ENCODE data around the gene SOWAHA.
A peak's percentile ranks its signal among the peaks of the same experiment; 100 is the strongest.

Gene SOWAHA

GRCh38 chr5:132773601-132774355 lies 39.3 kb upstream of the SOWAHA start:
- no peak for FAIRE-seq
- DNase-seq (ENCODE audit: insufficient read length, low spot score): peak; percentile 70
- no peak for TF ChIP-seq CTCF (IDR thresholded peaks at IDR 0.05; ENCODE audit: insufficient read depth, missing control alignments)

- FAIRE-seq: no peak
- no peak for DNase-seq (ENCODE audit: insufficient read length, low spot score)
- TF ChIP-seq CTCF (IDR thresholded peaks at IDR 0.05; ENCODE audit: insufficient read depth, missing control alignments): no peak
These were observed 38.7 kb upstream of the SOWAHA start for GRCh38 chr5:132774406-132774805.

DNA sequence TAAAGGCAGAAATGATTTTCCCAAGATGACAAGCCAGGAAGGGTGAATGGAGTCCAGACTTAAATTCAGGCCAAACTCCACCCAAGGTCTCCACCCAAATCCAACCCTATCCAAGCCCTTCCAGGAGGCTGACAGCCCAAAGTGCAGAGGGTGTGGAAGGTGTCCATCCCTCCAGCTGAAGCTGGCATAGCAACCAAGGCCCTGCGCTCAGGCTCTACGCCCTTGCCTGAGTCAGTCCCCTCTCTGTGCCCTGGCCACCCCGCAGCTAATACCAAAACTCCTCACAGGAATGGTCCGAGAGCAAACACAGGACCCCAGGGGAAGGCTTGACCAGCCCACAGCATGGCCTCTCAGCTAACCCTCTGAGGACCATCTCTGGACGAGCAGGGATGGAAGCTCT lies 38.2 kb upstream of the SOWAHA start:
- no peak for FAIRE-seq
- TF ChIP-seq CTCF (IDR thresholded peaks at IDR 0.05; ENCODE audit: insufficient read depth, missing control alignments): no peak

GRCh38 chr5:132775476-132775961 lies 37.6 kb upstream of the SOWAHA start:
- no peak for FAIRE-seq

More for the DNA sequence above, 38.2 kb upstream of the SOWAHA start:
- DNase-seq (ENCODE audit: insufficient read length, low spot score): no peak

DNA sequence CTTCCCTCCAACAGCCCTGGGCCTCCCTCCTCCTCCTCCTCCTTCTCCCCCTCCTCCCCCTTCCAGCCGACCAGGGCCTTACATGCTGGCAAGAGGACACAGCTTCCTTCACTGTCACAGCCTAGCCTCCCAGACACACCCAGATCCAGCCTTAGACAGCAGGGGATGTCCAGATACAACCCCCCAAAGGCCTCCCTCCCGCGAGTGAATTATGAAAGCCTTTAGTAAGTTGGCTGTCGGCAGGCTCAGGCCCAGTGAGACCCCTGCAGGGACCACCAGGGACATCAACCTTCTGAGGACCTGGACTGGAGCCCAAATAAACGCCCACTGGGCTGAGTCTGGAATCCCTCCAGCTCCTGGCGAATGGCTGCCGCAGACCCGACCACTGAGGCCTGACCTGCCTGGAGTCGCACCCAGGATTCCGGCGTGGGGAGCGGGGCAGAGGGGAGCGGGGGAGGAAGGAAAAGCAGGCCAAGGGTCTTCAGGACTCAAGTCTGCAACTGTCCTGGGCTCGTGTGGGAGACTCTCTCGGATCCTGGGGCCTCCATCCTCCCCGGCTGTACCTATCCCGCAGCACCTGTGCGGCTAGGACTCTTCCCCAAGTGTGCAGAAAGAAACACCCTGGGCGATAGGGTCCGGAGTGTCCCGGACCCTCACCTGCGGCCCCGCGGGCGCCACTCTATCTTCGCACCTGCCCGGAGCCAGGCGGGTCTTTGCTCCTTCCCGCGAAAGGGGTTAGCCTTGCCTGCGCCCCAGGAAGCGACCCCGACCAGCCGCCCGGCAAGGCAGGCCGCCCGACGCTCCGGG lies 36.8 kb upstream of the SOWAHA start:
- DNase-seq (ENCODE audit: insufficient read length, low spot score) (no peak), FAIRE-seq (no peak)
- no peak for TF ChIP-seq CTCF (IDR thresholded peaks at IDR 0.05; ENCODE audit: insufficient read depth, missing control alignments)

More at GRCh38 chr5:132775476-132775961, 37.6 kb upstream of the SOWAHA start:
- TF ChIP-seq CTCF (IDR thresholded peaks at IDR 0.05; ENCODE audit: insufficient read depth, missing control alignments): no peak
- DNase-seq (ENCODE audit: insufficient read length, low spot score): no peak

DNA sequence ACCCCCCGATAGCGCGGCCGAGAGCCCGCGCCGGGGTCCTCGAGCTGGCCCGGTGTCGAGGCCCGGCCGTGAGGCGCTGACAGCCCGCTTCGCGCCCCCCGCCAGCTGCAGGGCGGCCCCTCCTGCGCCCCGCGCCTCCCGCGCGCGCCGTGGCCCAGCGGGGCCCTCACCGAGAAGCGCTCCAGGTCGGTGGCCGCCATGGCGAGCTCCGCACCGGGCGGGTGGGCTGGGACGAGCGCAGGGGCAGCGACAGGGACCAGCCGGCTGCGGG lies 36.2 kb upstream of the SOWAHA start:
- DNase-seq (ENCODE audit: insufficient read length, low spot score): no peak
- FAIRE-seq: no peak
- TF ChIP-seq CTCF (IDR thresholded peaks at IDR 0.05; ENCODE audit: insufficient read depth, missing control alignments): no peak
